ENCODE data around the gene AACS. TPM values are rescaled to one million over a fixed set of nuclear protein-coding genes. Genes with fewer than 3 reads are reported as not detected.

AACS gene
- total and polyA plus RNA-seq, 2 of the 4 experiments (the other 2 are of a cell fraction): 22.0 to 24.9 TPM

DNA sequence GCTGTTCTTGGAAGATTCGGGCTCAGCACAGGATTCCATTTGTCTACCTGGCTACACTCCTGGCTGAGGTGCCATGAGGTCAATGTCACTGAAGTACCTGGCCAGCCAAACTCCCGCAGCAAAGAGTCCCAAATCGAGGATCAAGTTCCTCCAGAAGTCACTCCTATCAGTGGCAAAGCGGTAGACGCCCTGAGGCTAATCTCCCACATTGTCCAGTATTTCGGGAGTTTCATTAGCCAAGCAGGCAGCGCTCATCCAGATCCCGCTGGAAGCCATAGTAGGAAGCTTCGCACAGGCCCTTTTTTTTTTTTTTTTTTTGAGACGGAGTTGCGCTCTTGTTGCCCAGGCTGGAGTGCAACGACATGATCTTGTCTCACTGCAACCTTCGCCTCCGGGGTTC, 8.9 kb upstream of the AACS start:
- Histone ChIP-seq H3K56ac (ENCODE audit: extremely low read depth, insufficient read depth, low read length) (no peak overlapping the region), H2BK120ac (ENCODE audit: low read depth, low read length) (no peak overlapping the region), H3K4me2 (ENCODE audit: low read depth, low read length) (no peak overlapping the region), H4K91ac (ENCODE audit: insufficient read depth, low read depth, low read length) (no peak overlapping the region), H3K27ac (ENCODE audit: insufficient read depth, low read length) (no peak overlapping the region), H3K27me3 (ENCODE audit: control insufficient read depth, insufficient read depth, low read length) (peaks cover 2% of the 10 kb centered on the region; the same call in 1 of the 2 replicates), H2AK9ac (replicated peaks; ENCODE audit: low read depth, low read length, poor library complexity) (no peak overlapping the region), H3K4me3 (ENCODE audit: insufficient read depth, low read depth, low read length) (no peak overlapping the region), H2AK5ac (ENCODE audit: low read depth, low read length) (no peak overlapping the region), H3K14ac (replicated peaks; ENCODE audit: low read depth, low read length) (no peak overlapping the region), H3K4me1 (ENCODE audit: control insufficient read depth, insufficient read depth, low read length) (no peaks in the 10 kb centered on the region), H3K9ac (ENCODE audit: low read depth, low read length) (no peak overlapping the region), H2BK5ac (ENCODE audit: low read depth, low read length, poor library complexity, severe bottlenecking) (no peak overlapping the region), H3K4ac (ENCODE audit: low read depth, low read length) (no peak overlapping the region), H2BK20ac (ENCODE audit: low read depth, low read length) (no peak overlapping the region), H4K20me1 (ENCODE audit: insufficient read depth, low read length) (no peaks in the 10 kb centered on the region), H3K36me3 (ENCODE audit: control insufficient read depth, insufficient read depth, low read length) (no peaks in the 10 kb centered on the region), H3K18ac (ENCODE audit: low read depth, low read length) (no peak overlapping the region), H3K9me1 (ENCODE audit: insufficient read depth, low read length) (no peaks in the 10 kb centered on the region), H2AFZ (replicated peaks; ENCODE audit: low read length, poor library complexity) (no peak overlapping the region), H4K8ac (ENCODE audit: low read depth in 2 of 2, low read length in 2 of 2) (no peak overlapping the region), H4K5ac (ENCODE audit: low read depth, low read length) (no peak overlapping the region), H3K79me1 (ENCODE audit: low read depth in 1 of 2, low read length in 2 of 2) (no peaks in the 10 kb centered on the region), H2BK15ac (ENCODE audit: low read depth, low read length) (no peak overlapping the region), H3K23ac (ENCODE audit: low read depth, low read length) (no peak overlapping the region), H3K9me3 (ENCODE audit: control insufficient read depth, insufficient read depth, low read length) (no peaks in the 10 kb centered on the region)
- no peak for ATAC-seq (ENCODE audit: low read depth)
- intact Hi-C loops (cut with micrococcal nuclease) (no loop called here), in situ Hi-C loops (cut with MboI; ENCODE audit: low sequenced_read_pairs) (no loop called here), dilution Hi-C loops (cut with HindIII; ENCODE audit: low sequenced_read_pairs, unreplicated experiment) (no loop called here)
- POLR2A ChIA-PET (ENCODE audit: unreplicated experiment): no interaction called here
- CTCF ChIA-PET: no interaction called here
- BruUV-seq (replicated peaks): no TSS peak
- DNase-seq: no peak
- TF ChIP-seq CEBPB (IDR thresholded peaks at IDR 0.05; ENCODE audit: low read depth, low read length) (no peak), RFX5 (IDR thresholded peaks at IDR 0.05; ENCODE audit: low read depth, low read length) (no peak), BHLHE40 (IDR thresholded peaks at IDR 0.05; ENCODE audit: low read depth, low read length) (no peak), NFE2L2 (IDR thresholded peaks at IDR 0.05; ENCODE audit: low read depth, low read length) (no peak), CHD1 (IDR thresholded peaks at IDR 0.05; ENCODE audit: low read depth, low read length) (no peak), MAZ (IDR thresholded peaks at IDR 0.05; ENCODE audit: borderline replicate concordance, low read depth, low read length) (no peak), FOS (IDR thresholded peaks at IDR 0.05; ENCODE audit: low read depth, low read length) (no peak), RCOR1 (IDR thresholded peaks at IDR 0.05; ENCODE audit: insufficient replicate concordance, low read length) (no peak), MXI1 (IDR thresholded peaks at IDR 0.05; ENCODE audit: borderline replicate concordance, low read depth, low read length) (no peak), MAFK (IDR thresholded peaks at IDR 0.05; ENCODE audit: low read depth, low read length) (no peak), SMC3 (IDR thresholded peaks at IDR 0.05; ENCODE audit: low read depth, low read length) (no peak), RAD21 (IDR thresholded peaks at IDR 0.05; ENCODE audit: low read length) (no peak), POLR2A (IDR thresholded peaks at IDR 0.05; ENCODE audit: low read depth, low read length) (no peak)
- TF ChIP-seq, protein P1, sequence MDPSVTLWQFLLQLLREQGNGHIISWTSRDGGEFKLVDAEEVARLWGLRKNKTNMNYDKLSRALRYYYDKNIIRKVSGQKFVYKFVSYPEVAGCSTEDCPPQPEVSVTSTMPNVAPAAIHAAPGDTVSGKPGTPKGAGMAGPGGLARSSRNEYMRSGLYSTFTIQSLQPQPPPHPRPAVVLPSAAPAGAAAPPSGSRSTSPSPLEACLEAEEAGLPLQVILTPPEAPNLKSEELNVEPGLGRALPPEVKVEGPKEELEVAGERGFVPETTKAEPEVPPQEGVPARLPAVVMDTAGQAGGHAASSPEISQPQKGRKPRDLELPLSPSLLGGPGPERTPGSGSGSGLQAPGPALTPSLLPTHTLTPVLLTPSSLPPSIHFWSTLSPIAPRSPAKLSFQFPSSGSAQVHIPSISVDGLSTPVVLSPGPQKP (IDR thresholded peaks at IDR 0.05; ENCODE audit: borderline replicate concordance, low read depth, low read length): no peak
- TF ChIP-seq, protein P2, sequence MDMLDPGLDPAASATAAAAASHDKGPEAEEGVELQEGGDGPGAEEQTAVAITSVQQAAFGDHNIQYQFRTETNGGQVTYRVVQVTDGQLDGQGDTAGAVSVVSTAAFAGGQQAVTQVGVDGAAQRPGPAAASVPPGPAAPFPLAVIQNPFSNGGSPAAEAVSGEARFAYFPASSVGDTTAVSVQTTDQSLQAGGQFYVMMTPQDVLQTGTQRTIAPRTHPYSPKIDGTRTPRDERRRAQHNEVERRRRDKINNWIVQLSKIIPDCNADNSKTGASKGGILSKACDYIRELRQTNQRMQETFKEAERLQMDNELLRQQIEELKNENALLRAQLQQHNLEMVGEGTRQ (IDR thresholded peaks at IDR 0.05; ENCODE audit: low read depth, low read length): no peak
- TF ChIP-seq, protein P3, sequence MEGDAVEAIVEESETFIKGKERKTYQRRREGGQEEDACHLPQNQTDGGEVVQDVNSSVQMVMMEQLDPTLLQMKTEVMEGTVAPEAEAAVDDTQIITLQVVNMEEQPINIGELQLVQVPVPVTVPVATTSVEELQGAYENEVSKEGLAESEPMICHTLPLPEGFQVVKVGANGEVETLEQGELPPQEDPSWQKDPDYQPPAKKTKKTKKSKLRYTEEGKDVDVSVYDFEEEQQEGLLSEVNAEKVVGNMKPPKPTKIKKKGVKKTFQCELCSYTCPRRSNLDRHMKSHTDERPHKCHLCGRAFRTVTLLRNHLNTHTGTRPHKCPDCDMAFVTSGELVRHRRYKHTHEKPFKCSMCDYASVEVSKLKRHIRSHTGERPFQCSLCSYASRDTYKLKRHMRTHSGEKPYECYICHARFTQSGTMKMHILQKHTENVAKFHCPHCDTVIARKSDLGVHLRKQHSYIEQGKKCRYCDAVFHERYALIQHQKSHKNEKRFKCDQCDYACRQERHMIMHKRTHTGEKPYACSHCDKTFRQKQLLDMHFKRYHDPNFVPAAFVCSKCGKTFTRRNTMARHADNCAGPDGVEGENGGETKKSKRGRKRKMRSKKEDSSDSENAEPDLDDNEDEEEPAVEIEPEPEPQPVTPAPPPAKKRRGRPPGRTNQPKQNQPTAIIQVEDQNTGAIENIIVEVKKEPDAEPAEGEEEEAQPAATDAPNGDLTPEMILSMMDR (conservative IDR thresholded peaks at IDR 0.05; ENCODE audit: low read depth, low read length): no peak
- WGBS, 2 experiments (ENCODE audit: extremely low coverage in 2 of 2, insufficient read length in 1 of 2): 86% methylated on average over 3 of the region's 14 CpGs; no CpG with 5 or more reads in 1 of the 2 experiments
